ENCODE measurements around the gene CORO6.
A peak's percentile ranks its signal among the peaks of the same experiment; 100 is the strongest.

Gene CORO6

GRCh38 chr17:29620779-29621500 is 1.8 kb downstream of the CORO6 start:
- peaks cover 62% of the 10 kb centered on the region for H3K4me1 Mint-ChIP-seq
- peaks cover 6% of the 10 kb centered on the region for H3K36me3 Mint-ChIP-seq
- no peaks in the 10 kb centered on the region for H3K9me3 Mint-ChIP-seq
- no peak for ATAC-seq
- peaks cover 11% of the 10 kb centered on the region for H3K27me3 Mint-ChIP-seq
- H3K27ac Mint-ChIP-seq: no peak overlapping the region
- no peak overlapping the region for H3K4me3 Mint-ChIP-seq

DNA sequence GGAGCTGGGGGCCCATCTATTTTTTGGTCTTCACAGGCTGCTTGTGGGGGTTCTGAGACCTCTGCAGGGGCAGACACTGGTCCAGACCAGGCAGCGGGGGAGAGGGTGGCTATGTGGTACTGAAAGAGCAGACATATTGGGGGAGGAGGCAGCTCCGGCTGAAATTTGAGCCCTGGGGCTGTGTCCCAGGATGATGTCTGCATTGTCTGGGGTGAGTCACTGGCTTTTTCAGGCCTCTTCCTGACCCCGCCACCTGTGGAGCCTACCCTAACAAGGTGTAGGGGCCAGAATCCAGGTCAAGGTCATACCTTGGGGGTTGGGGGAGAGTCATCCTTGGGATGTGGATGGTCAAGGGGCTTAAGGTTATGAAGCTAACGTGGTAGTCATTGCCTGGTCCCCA is 2.4 kb downstream of the CORO6 start:
- H3K4me1 Mint-ChIP-seq: peaks cover 64% of the 10 kb centered on the region

DNA sequence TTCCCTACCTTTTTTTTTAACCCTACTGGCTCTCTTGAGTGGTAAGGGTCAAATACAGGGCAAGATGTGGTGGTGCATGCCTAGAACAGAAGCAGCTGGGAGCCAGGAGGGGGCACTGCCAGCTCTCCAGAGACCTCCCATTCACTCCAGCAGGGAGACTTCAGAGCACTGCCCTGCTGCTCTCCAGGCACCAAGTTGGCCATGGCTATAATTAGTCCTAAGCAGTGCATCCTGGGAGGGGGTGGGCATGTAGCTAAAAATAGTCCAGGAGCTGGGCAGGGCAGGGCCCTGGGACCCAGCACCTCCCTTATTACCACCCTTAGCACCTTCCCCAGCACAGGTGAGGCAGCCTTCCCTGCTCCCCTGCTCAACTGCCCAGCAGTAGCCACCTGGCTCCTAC is 3.5 kb downstream of the CORO6 start:
- ATAC-seq: no peak
- peaks cover 67% of the 10 kb centered on the region for H3K4me1 Mint-ChIP-seq
- H3K27ac Mint-ChIP-seq: no peak overlapping the region
- no peak overlapping the region for H3K4me3 Mint-ChIP-seq
- no peaks in the 10 kb centered on the region for H3K9me3 Mint-ChIP-seq
- H3K36me3 Mint-ChIP-seq: no peaks in the 10 kb centered on the region
- peaks cover 11% of the 10 kb centered on the region for H3K27me3 Mint-ChIP-seq

More for the DNA sequence above, 2.4 kb downstream of the CORO6 start:
- peaks cover 11% of the 10 kb centered on the region for H3K27me3 Mint-ChIP-seq
- no peaks in the 10 kb centered on the region for H3K36me3 Mint-ChIP-seq
- no peaks in the 10 kb centered on the region for H3K9me3 Mint-ChIP-seq
- H3K27ac Mint-ChIP-seq: no peak overlapping the region
- H3K4me3 Mint-ChIP-seq: no peak overlapping the region
- no peak for ATAC-seq

DNA sequence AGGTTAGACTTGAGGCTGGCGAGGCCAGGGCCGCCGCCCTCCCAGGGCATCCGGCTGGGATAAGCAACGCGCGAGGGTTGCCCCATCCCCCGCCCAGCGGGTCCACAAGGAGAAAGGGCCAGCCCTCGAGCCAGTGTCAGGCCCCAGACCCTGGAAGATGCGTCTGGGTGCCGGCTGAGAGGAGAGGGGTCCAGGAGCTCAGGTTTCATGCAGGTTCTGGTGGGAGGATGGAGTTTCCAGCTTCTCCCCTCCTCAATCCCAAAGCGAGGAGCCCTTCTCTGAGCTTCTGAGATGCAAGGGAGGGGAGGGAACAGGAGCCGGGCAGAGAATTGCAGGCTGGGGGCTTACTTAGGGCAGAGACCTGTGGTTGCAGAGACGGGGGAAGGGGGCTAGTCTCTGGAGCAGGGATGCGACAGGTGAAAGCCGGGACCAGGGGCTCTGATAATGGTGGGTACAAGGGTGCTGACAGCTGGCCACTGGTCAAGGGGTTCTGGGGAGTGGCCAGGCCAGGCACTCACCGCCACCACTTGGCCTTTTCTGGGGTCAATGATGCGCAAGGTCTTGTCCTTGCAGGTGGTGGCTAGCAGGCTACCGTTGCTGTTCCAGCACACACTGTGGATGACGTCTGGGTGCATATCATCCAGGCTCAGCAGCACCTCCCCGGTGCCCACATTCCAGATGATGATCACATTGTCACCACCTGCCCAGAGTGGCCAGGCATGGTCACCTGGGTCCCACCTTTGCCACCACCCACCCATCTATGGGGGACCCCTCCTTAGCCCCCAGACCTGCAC is 4.2 kb downstream of the CORO6 start:
- no peak overlapping the region for H3K27ac Mint-ChIP-seq
- H3K9me3 Mint-ChIP-seq: no peaks in the 10 kb centered on the region
- no peaks in the 10 kb centered on the region for H3K36me3 Mint-ChIP-seq
- H3K4me3 Mint-ChIP-seq: peak overlapping the region; percentile 39
- H3K27me3 Mint-ChIP-seq: peaks cover 11% of the 10 kb centered on the region
- H3K4me1 Mint-ChIP-seq: peaks cover 67% of the 10 kb centered on the region
- no peak for ATAC-seq

DNA sequence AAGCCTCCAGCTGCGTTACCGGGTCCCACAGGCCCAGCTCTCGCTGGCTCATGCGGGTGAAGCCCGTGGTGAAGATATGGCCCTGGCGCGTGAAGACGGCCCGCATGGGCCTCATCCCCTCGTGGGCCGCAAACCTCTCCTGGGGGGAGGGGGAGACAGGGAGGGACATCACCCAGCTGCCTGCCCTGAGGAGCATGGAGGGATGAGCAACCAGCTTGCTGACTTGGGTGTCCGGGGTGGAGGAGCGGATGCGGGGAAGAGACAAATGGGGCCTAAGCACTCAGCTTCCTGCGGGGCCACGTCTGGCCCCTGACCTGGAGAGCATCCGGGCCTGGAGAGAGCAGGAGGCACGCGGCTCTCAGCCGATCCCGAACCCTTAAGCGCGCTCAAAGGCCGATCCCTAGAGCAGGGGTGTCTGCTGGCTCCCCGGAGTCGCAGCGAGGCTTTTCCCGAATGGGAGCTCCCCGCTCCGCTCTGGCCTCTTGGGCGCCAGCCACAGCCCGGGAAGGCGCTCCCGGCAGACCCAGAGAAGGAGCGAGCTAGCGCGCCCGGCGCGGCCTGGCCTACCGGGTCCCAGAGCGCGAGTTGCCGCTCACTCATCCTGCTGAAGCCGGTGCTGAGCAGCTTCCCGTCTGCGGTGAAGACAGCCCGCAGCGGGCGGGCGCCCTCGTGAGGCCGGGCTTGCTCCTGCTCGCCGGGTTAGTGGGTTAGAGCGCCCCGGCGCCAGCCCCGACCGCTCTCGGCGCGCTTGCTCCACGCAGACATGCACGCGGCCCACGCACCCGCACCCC is 5.0 kb downstream of the CORO6 start:
- Mint-ChIP-seq H3K4me1 (peaks cover 59% of the 10 kb centered on the region), H3K27me3 (peaks cover 11% of the 10 kb centered on the region), H3K4me3 (peak overlapping the region; percentile 86), H3K36me3 (no peaks in the 10 kb centered on the region), H3K9me3 (no peaks in the 10 kb centered on the region), H3K27ac (peak overlapping the region; percentile 77)
- ATAC-seq: peak; percentile 59

GRCh38 chr17:29617125-29617480 is 5.6 kb downstream of the CORO6 start:
- Mint-ChIP-seq H3K9me3 (no peaks in the 10 kb centered on the region), H3K27ac (peak overlapping the region; percentile 77), H3K4me3 (peak overlapping the region; percentile 86), H3K36me3 (no peaks in the 10 kb centered on the region), H3K27me3 (peaks cover 11% of the 10 kb centered on the region), H3K4me1 (peaks cover 54% of the 10 kb centered on the region)
- ATAC-seq: peak; percentile 84

- Mint-ChIP-seq H3K27me3 (peaks cover 11% of the 10 kb centered on the region), H3K4me3 (peak overlapping the region; percentile 86), H3K36me3 (no peaks in the 10 kb centered on the region), H3K27ac (peak overlapping the region; percentile 77), H3K4me1 (peaks cover 49% of the 10 kb centered on the region), H3K9me3 (no peaks in the 10 kb centered on the region)
- ATAC-seq: no peak
These were observed 6.2 kb downstream of the CORO6 start for GRCh38 chr17:29616300-29617048.

DNA sequence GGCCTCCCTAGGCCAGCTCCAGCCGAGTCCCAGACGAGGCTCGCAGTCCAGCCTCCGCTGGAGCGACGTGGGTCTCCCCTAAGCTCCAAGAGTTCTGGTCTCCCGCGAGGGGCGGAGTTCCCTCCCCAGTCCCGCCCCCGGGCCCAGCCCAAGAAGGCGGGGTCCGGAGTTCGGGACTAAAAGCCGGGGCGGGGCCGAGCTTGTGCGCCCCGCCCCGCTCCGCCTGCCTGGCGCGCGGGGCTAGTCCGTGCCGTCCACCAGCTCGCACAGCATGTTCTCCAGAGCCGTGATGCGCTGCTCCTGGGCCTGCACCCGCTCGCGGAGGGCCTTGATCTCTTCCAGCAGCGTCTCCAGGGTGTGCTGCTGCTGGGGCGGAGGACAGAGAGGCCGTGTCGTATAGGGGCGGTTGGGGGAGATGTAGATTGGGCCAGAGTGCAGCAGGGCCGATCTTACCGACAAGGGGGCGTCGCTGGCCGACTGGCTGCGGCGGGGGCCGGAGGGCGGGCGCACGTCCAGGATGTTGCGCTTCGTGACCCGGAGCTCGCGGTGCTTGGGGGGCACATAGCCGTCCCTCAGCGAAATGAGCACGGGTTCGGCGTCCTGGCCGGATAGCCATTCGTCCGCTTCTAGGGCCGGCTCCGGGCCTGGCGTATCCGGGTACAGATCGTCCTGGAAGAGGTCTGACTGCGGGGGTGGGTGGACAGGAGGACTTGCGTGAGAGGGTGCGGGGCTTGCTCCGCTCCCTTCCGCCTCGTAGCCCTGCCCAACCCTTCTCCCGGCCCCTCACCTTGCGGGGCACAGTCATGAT is 7.0 kb downstream of the CORO6 start:
- H3K27ac Mint-ChIP-seq: peak overlapping the region; percentile 55
- peak overlapping the region; percentile 86 for H3K4me3 Mint-ChIP-seq
- H3K9me3 Mint-ChIP-seq: no peaks in the 10 kb centered on the region
- ATAC-seq: peak; percentile 85
- peaks cover 11% of the 10 kb centered on the region for H3K27me3 Mint-ChIP-seq
- H3K36me3 Mint-ChIP-seq: no peaks in the 10 kb centered on the region
- peaks cover 49% of the 10 kb centered on the region for H3K4me1 Mint-ChIP-seq

DNA sequence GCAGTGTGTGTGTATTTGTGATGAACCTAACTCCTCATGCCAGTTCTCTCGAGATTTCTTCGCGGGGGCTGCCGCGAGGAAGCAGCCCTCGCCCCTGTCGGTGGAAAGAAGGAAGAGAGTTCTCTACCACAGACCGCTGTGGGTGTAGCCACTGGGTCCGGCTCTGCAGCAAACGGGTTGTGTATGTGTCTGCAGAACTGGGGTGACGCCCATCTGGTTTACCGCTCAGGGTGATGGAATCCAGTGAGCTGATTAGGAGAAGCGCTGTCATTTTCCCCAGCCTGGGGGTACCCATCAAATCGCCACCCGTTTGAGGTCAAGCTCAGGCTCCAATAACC is 7.7 kb downstream of the CORO6 start:
- H3K9me3 Mint-ChIP-seq: no peaks in the 10 kb centered on the region
- peak overlapping the region; percentile 86 for H3K4me3 Mint-ChIP-seq
- H3K27ac Mint-ChIP-seq: peak overlapping the region; percentile 55
- no peak for ATAC-seq
- H3K4me1 Mint-ChIP-seq: peaks cover 49% of the 10 kb centered on the region
- peaks cover 11% of the 10 kb centered on the region for H3K27me3 Mint-ChIP-seq
- H3K36me3 Mint-ChIP-seq: no peaks in the 10 kb centered on the region

GRCh38 chr17:29614349-29615047 is 8.2 kb downstream of the CORO6 start:
- H3K4me1 Mint-ChIP-seq: peaks cover 49% of the 10 kb centered on the region
- peak overlapping the region; percentile 86 for H3K4me3 Mint-ChIP-seq
- no peaks in the 10 kb centered on the region for H3K9me3 Mint-ChIP-seq
- H3K36me3 Mint-ChIP-seq: no peaks in the 10 kb centered on the region
- ATAC-seq: no peak
- peak overlapping the region; percentile 55 for H3K27ac Mint-ChIP-seq
- peaks cover 11% of the 10 kb centered on the region for H3K27me3 Mint-ChIP-seq

DNA sequence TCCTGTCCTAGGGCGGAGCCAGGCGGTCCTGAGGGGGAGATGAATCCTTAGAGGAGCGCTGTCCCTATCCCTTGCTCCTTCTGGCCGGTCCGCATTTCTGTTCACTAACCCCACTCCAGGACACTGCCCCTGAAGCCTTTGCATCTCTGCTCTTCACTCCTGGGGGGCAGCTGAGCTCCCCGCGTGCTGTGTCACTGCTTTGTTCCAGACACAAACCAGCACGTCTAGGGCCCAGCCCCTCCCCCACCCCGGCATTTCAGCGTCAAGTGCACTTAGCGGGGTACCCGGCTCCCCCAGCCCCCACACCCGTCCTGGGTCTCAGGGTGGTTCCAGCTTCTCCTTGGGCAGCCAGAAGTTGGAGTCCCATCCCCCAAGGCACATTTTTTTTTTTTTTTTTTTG is 8.9 kb downstream of the CORO6 start:
- Mint-ChIP-seq H3K4me1 (peaks cover 49% of the 10 kb centered on the region), H3K27ac (no peak overlapping the region), H3K4me3 (peak overlapping the region; percentile 55), H3K36me3 (no peaks in the 10 kb centered on the region), H3K9me3 (no peaks in the 10 kb centered on the region), H3K27me3 (peaks cover 11% of the 10 kb centered on the region)
- ATAC-seq: no peak

DNA sequence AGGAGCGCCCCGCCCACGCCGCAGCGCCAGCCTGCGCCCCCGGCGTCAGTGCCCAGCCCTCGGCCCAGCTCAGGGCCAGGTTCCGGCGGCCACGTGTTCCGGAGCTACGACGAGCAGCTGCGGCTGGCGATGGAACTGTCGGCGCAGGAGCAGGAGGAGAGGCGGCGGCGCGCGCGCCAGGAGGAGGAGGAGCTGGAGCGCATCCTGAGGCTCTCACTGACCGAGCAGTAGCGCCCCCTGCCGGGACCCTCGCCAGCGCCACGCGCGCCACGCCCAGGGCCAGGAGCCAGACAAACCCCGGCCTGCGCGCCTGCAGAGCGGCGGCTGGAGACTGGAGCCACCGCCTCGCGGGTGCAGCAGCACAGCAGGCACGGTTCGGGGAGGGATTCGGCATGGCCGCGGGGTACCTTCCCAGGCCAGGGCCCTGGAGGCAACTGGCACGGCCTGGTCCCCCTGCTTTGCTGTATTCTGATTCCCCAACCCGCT is 9.3 kb downstream of the CORO6 start:
- Mint-ChIP-seq H3K4me3 (peak overlapping the region; percentile 55), H3K9me3 (no peaks in the 10 kb centered on the region), H3K27ac (no peak overlapping the region), H3K4me1 (peaks cover 47% of the 10 kb centered on the region), H3K27me3 (peaks cover 11% of the 10 kb centered on the region), H3K36me3 (no peaks in the 10 kb centered on the region)
- ATAC-seq: peak; percentile 63

DNA sequence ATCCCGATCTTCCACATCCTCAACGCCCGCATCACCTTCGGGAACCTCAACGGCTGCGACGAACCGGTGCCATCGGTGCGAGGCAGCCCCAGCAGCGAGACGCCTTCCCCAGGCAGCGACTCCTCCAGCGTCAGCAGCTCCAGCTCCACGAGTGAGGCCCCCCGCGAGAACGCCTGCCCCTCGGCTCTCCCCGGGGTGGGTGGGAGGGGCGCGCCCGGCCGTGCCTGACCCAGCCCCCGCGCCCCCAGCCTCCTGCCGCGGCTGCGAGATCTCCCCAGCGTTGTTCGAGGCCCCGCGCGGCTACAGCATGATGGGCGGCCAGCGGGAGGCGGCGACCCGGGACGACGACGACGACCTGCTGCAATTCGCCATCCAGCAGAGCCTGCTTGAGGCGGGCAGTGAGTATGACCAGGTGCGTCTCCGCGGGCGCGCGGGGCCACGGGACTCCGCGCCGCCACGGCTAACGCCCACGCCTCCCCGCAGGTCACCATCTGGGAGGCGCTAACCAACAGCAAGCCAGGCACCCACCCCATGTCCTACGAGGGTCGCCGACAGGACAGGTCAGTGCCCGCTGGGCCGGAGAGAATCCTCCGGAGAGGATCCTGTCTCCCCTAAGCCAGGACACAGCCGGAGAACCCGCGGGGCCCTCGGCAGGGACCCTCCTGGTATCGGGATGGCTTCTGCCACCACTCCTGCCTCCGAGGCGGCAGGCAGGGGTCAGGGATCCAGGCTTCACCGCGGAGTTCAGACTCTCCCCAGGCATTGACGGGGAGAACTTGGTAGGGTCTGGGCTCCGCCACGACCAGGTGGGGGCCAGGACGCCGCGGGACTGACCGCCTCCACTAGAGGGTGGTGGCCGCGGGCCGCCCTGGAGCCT is 10.1 kb downstream of the CORO6 start:
- H3K27ac Mint-ChIP-seq: no peak overlapping the region
- no peaks in the 10 kb centered on the region for H3K9me3 Mint-ChIP-seq
- H3K36me3 Mint-ChIP-seq: no peaks in the 10 kb centered on the region
- peak overlapping the region; percentile 71 for H3K4me3 Mint-ChIP-seq
- ATAC-seq: no peak
- peaks cover 41% of the 10 kb centered on the region for H3K4me1 Mint-ChIP-seq
- H3K27me3 Mint-ChIP-seq: peaks cover 11% of the 10 kb centered on the region

Data from stimulated activated memory B cell treated with anti-CD40 and anti-IgM and Interleukin-4, amounts not matched to agents 10 μg/mL and 1 μg/mL and 100 μg/mL, for 72 hours (primary cell).